Hepatocyte (in vitro differentiated cells): Measurements from ENCODE around the gene SLX4. TPM values are rescaled to one million over a fixed set of nuclear protein-coding genes. Genes with fewer than 3 reads are reported as not detected.

Experiments
- DNase-seq: peaks from one replicate; pipeline ENCODE4 v3.0.0-alpha.2; 2016; ENCODE audit warnings: low spot score
- H2AFZ ChIP-seq: fragments of 200-600 bp; sonication (generic); 2 replicates; pipeline ENCODE4 v1.6.0; 2016; ENCODE audit warnings: antibody characterized with exemption, mild to moderate bottlenecking
- H3K27ac ChIP-seq: fragments of 200-600 bp; sonication (generic); 2 replicates; pipeline ENCODE4 v1.5.1; 2016; ENCODE audit warnings: mild to moderate bottlenecking
- H3K27me3 ChIP-seq: fragments of 200-600 bp; sonication (generic); 2 replicates; pipeline ENCODE4 v1.6.1; 2016
- H3K36me3 ChIP-seq: fragments of 200-600 bp; sonication (generic); replicated peaks from 2 replicates; pipeline ENCODE4 v1.5.1; 2016; ENCODE audit warnings: low read depth; ENCODE audit not compliant: insufficient read depth
- H3K4me1 ChIP-seq: fragments of 200-600 bp; sonication (generic); 2 replicates; pipeline ENCODE4 v1.5.1; 2016; ENCODE audit warnings: mild to moderate bottlenecking, moderate library complexity; ENCODE audit not compliant: insufficient read depth
- H3K4me2 ChIP-seq: fragments of 200-600 bp; sonication (generic); 2 replicates; pipeline ENCODE4 v1.6.0; 2016
- H3K4me3 ChIP-seq: fragments of 200-600 bp; sonication (generic); 2 replicates; pipeline ENCODE4 v1.5.1; 2016; ENCODE audit warnings: mild to moderate bottlenecking
- H3K79me2 ChIP-seq: fragments of 200-600 bp; sonication (generic); 2 replicates; pipeline ENCODE4 v1.6.0; 2017; ENCODE audit warnings: mild to moderate bottlenecking
- H3K9me2 ChIP-seq: fragments of 200-600 bp; sonication (generic); replicated peaks from 2 replicates; pipeline ENCODE4 v1.6.0; 2017; ENCODE audit warnings: mild to moderate bottlenecking; ENCODE audit not compliant: insufficient read depth
- H3K9me3 ChIP-seq: fragments of 200-600 bp; sonication (generic); 2 replicates; pipeline ENCODE4 v1.5.1; 2016; ENCODE audit warnings: low read depth, mild to moderate bottlenecking
- H4K20me1 ChIP-seq: fragments of 200-600 bp; sonication (generic); 2 replicates; pipeline ENCODE4 v1.6.0; 2016; ENCODE audit warnings: mild to moderate bottlenecking; ENCODE audit not compliant: insufficient read depth, poor library complexity, severe bottlenecking
- EZH2 ChIP-seq: fragments of 200-600 bp; sonication (generic); IDR thresholded peaks from 2 replicates; pipeline ENCODE4 v1.6.1; 2016; ENCODE audit warnings: antibody characterized with exemption, mild to moderate bottlenecking, borderline replicate concordance
- EZH2phosphoT487 ChIP-seq: fragments of 200-600 bp; sonication (generic); IDR thresholded peaks from one replicate; pipeline ENCODE4 v1.6.1; 2018; ENCODE audit warnings: antibody characterized with exemption, mild to moderate bottlenecking, low read depth, moderate library complexity; ENCODE audit not compliant: unreplicated experiment, severe bottlenecking
- WGBS: methylation state at CpG from one replicate; pipeline ENCODE4 v1.1.6; 2016; ENCODE audit warnings: low lambda C conversion rate; ENCODE audit errors: missing lambda C conversion rate; 5-methylcytosine and 5-hydroxymethylcytosine counted together
- polyA plus RNA-seq: library from polyadenylated mRNA; unstranded; fragments of >200 nt; fragmentation: Nextera tagmentation; extraction: Ambion mirVana; gene quantifications from 2 replicates; pipeline ENCODE4 v1.2.1, GENCODE V29; 2016
- total RNA-seq: library from RNA; depleted of rRNA; stranded (reverse); fragments of >200 nt; gene quantifications from 2 replicates; pipeline ENCODE4 v1.2.3, GENCODE V29; 2014
- TF ChIP-seq, protein P1 (sequence below): fragments of 200-600 bp; sonication (generic); IDR thresholded peaks from 2 replicates; pipeline ENCODE4 v1.5.1; 2016; ENCODE audit warnings: antibody characterized with exemption, mild to moderate bottlenecking; ENCODE audit not compliant: poor library complexity

The SLX4 gene
- total and polyA plus RNA-seq, 2 experiments from 2014 or later, result 1.9 to 4.6 TPM

DNA sequence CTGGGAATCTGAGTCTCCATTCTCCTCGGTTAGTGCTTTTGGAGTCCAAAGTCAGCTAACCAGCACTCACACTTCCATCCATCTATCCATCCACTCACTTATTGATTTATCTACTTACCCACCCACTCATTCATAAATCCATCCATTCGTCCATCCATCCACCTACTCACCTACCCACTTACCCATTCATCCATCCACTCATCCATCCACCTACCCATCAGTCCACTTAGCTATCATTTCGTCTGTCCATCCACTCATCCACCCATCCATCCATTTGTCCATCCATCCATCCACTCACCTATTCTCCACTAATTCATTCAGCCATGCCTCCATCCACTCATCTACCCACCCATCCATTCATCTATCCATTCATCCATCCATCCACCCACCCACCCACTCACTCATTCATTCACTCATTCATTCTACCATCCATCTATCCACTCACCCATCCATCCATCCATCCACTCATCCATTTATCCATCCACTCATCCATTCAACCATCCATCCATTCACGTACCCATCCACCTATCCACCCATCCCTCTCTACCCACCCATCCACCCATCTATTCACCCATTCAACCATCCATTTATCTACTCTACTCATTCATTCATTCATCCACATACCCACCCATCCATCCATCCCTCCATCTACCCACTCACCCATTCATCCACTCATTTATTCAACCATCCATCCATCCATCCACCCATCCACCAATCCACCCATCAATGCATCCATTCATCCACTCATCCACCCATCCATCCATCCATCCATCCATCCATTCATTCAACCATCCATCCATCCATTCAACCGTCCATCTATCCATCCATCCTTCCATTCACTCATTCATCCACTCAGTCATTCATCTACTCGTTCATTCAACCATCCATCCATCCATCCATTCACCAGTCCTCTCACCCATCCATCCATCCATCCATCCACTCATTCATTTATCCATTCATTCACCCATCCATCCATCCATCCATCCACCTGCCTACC is 60.3 kb downstream of the SLX4 start:
- Histone ChIP-seq H3K4me2 (no peak overlapping the region), H3K79me2 (no peaks in the 10 kb centered on the region), H3K36me3 (no peaks in the 10 kb centered on the region), H3K27me3 (no peaks in the 10 kb centered on the region), H3K4me1 (no peaks in the 10 kb centered on the region), H3K4me3 (no peak overlapping the region), H3K9me2 (no peaks in the 10 kb centered on the region), H3K27ac (no peak overlapping the region), H4K20me1 (no peaks in the 10 kb centered on the region), H2AFZ (no peak overlapping the region), H3K9me3 (no peaks in the 10 kb centered on the region)
- no peak for DNase-seq
- WGBS, result 96% methylated on average over 6 of the region's 6 CpGs
- TF ChIP-seq, protein P1, sequence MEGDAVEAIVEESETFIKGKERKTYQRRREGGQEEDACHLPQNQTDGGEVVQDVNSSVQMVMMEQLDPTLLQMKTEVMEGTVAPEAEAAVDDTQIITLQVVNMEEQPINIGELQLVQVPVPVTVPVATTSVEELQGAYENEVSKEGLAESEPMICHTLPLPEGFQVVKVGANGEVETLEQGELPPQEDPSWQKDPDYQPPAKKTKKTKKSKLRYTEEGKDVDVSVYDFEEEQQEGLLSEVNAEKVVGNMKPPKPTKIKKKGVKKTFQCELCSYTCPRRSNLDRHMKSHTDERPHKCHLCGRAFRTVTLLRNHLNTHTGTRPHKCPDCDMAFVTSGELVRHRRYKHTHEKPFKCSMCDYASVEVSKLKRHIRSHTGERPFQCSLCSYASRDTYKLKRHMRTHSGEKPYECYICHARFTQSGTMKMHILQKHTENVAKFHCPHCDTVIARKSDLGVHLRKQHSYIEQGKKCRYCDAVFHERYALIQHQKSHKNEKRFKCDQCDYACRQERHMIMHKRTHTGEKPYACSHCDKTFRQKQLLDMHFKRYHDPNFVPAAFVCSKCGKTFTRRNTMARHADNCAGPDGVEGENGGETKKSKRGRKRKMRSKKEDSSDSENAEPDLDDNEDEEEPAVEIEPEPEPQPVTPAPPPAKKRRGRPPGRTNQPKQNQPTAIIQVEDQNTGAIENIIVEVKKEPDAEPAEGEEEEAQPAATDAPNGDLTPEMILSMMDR, result no peak
- no peak for TF ChIP-seq EZH2
- no peak for TF ChIP-seq EZH2phosphoT487

DNA sequence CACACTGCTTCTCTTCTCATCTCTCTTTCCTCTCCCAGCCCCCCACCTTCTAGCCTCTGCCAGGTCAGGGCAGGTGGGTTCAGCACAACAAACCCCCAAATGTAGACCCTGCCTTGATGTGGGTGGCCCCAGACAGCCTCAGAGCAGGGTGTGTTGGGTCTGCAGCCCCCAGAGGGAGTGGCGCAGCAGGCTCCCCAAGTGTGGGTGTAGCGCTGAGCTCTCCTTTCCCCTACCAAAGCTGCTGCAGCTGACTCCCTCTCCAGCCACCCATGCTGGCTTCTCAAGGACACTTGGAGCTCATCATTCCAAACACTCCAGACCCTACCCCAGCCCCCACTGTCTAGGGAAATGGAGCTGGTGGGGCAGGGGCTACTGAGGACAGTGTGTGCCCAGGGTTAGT is 61.5 kb downstream of the SLX4 start:
- WGBS, result 100% methylated on average over 2 of the region's 2 CpGs
- H3K36me3 ChIP-seq, result no peaks in the 10 kb centered on the region
- H4K20me1 ChIP-seq, result no peaks in the 10 kb centered on the region
- no peaks in the 10 kb centered on the region for H3K79me2 ChIP-seq
- H3K4me2 ChIP-seq, result no peak overlapping the region
- TF ChIP-seq EZH2phosphoT487 (no peak), EZH2 (no peak)
- TF ChIP-seq, protein P1, result no peak
- no peak for DNase-seq
- no peaks in the 10 kb centered on the region for H3K9me3 ChIP-seq
- H3K9me2 ChIP-seq, result no peaks in the 10 kb centered on the region
- H3K27ac ChIP-seq, result no peak overlapping the region
- no peaks in the 10 kb centered on the region for H3K4me1 ChIP-seq
- H2AFZ ChIP-seq, result no peak overlapping the region
- H3K27me3 ChIP-seq, result no peaks in the 10 kb centered on the region
- H3K4me3 ChIP-seq, result no peak overlapping the region

DNA sequence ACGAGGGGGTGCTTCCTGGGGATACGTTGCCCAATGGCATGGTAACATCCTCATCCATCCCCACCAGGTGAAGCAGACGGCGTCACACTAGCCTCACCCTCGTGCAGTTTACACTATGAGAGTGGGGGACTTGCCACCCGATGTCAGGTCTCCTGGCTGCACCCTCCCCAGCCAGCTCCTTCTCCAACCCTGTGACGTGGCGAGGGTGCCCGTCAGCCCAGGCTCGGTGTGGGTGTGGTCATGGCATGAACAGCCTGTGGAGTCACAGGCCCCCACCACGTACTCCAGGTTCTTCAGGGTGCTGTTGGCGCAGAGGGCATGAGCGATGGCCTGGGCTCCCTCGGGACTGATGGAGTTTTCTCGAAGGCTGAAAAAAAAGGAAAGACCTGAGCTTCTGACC is 62.5 kb downstream of the SLX4 start:
- H3K36me3 ChIP-seq, result no peaks in the 10 kb centered on the region
- H3K27me3 ChIP-seq, result no peaks in the 10 kb centered on the region
- H4K20me1 ChIP-seq, result no peaks in the 10 kb centered on the region
- no peak overlapping the region for H3K27ac ChIP-seq
- no peaks in the 10 kb centered on the region for H3K4me1 ChIP-seq
- no peak for DNase-seq
- H3K9me2 ChIP-seq, result no peaks in the 10 kb centered on the region
- TF ChIP-seq, protein P1, result no peak
- no peak for TF ChIP-seq EZH2phosphoT487
- no peak for TF ChIP-seq EZH2
- H3K4me2 ChIP-seq, result no peak overlapping the region
- H3K9me3 ChIP-seq, result no peaks in the 10 kb centered on the region
- H2AFZ ChIP-seq, result no peak overlapping the region
- WGBS, result 89% methylated on average over 15 of the region's 15 CpGs
- H3K4me3 ChIP-seq, result no peak overlapping the region
- H3K79me2 ChIP-seq, result no peaks in the 10 kb centered on the region
